Neural cell (in vitro differentiated cells): ENCODE measurements around the gene HOXB7.

ENCODE experiments used
- EP300 ChIP-seq: fragments of 450-650 bp; conservative IDR thresholded peaks from 2 replicates; pipeline ENCODE4 v1.6.1; 2014; ENCODE audit warnings: antibody characterized with exemption, mild to moderate bottlenecking, moderate library complexity; ENCODE audit not compliant: poor library complexity, severe bottlenecking
- MXI1 ChIP-seq: fragments of 450-650 bp; conservative IDR thresholded peaks from 2 replicates; pipeline ENCODE4 v1.6.1; 2014; ENCODE audit warnings: antibody characterized with exemption, mild to moderate bottlenecking; ENCODE audit not compliant: poor library complexity, severe bottlenecking
- TAF1 ChIP-seq: IDR thresholded peaks from 2 replicates; pipeline ENCODE4 v1.6.1; 2012; ENCODE audit warnings: low read depth
- TF ChIP-seq, protein P1 (sequence below): IDR thresholded peaks from 2 replicates; pipeline ENCODE4 v1.6.1; 2012; ENCODE audit warnings: borderline replicate concordance
- TF ChIP-seq, protein P2 (sequence below): fragments of 450-650 bp; IDR thresholded peaks from 2 replicates; pipeline ENCODE4 v1.5.1; 2014; ENCODE audit warnings: antibody characterized with exemption, mild to moderate bottlenecking, moderate library complexity; ENCODE audit not compliant: poor library complexity, severe bottlenecking

DNA sequence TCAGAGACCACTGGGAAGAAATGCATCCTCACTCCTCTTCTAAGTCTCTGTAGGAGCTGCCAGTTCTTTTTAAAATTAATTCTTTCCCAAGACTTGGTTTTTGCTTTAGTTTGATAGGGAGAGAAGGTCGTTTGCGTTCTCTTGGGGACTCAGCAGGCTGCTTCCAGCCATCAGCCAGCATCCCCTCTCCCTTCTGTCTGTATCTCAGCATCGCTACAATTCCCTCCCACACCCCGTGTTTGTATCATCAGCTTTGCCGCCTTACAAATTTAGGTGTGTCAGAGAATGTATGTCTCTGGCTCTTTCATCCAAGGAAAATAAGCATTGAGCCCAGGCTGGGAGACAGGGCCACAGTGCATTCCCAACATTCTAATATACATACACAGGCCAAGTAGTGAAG, 11.5 kb downstream of the HOXB7 start:
- TF ChIP-seq, protein P1, sequence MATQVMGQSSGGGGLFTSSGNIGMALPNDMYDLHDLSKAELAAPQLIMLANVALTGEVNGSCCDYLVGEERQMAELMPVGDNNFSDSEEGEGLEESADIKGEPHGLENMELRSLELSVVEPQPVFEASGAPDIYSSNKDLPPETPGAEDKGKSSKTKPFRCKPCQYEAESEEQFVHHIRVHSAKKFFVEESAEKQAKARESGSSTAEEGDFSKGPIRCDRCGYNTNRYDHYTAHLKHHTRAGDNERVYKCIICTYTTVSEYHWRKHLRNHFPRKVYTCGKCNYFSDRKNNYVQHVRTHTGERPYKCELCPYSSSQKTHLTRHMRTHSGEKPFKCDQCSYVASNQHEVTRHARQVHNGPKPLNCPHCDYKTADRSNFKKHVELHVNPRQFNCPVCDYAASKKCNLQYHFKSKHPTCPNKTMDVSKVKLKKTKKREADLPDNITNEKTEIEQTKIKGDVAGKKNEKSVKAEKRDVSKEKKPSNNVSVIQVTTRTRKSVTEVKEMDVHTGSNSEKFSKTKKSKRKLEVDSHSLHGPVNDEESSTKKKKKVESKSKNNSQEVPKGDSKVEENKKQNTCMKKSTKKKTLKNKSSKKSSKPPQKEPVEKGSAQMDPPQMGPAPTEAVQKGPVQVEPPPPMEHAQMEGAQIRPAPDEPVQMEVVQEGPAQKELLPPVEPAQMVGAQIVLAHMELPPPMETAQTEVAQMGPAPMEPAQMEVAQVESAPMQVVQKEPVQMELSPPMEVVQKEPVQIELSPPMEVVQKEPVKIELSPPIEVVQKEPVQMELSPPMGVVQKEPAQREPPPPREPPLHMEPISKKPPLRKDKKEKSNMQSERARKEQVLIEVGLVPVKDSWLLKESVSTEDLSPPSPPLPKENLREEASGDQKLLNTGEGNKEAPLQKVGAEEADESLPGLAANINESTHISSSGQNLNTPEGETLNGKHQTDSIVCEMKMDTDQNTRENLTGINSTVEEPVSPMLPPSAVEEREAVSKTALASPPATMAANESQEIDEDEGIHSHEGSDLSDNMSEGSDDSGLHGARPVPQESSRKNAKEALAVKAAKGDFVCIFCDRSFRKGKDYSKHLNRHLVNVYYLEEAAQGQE, result no peak
- TF ChIP-seq, protein P2, sequence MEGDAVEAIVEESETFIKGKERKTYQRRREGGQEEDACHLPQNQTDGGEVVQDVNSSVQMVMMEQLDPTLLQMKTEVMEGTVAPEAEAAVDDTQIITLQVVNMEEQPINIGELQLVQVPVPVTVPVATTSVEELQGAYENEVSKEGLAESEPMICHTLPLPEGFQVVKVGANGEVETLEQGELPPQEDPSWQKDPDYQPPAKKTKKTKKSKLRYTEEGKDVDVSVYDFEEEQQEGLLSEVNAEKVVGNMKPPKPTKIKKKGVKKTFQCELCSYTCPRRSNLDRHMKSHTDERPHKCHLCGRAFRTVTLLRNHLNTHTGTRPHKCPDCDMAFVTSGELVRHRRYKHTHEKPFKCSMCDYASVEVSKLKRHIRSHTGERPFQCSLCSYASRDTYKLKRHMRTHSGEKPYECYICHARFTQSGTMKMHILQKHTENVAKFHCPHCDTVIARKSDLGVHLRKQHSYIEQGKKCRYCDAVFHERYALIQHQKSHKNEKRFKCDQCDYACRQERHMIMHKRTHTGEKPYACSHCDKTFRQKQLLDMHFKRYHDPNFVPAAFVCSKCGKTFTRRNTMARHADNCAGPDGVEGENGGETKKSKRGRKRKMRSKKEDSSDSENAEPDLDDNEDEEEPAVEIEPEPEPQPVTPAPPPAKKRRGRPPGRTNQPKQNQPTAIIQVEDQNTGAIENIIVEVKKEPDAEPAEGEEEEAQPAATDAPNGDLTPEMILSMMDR, result no peak
- TF ChIP-seq EP300 (no peak), MXI1 (no peak), TAF1 (no peak)
